H1 (cell line): Measurements from ENCODE around the gene CIAO2B. TPM values are rescaled to one million over a fixed set of nuclear protein-coding genes. Genes with fewer than 3 reads are reported as not detected.

Source experiments
- JUND ChIP-seq: IDR thresholded peaks from 2 replicates; pipeline ENCODE4 v1.6.1; 2011; ENCODE audit warnings: mild to moderate bottlenecking, improper control_type of control experiment, low read length
- MAFK ChIP-seq: IDR thresholded peaks from 2 replicates; pipeline ENCODE4 v1.6.1; 2012; ENCODE audit warnings: low read depth, mild to moderate bottlenecking, improper control_type of control experiment, low read length
- POU5F1 ChIP-seq: IDR thresholded peaks from 2 replicates; pipeline ENCODE4 v1.6.1; 2011; ENCODE audit warnings: low read depth, mild to moderate bottlenecking, low read length, moderate library complexity
- RBBP5 ChIP-seq: IDR thresholded peaks from 2 replicates; pipeline ENCODE4 v1.7.1; 2012; ENCODE audit warnings: low read depth, mild to moderate bottlenecking, inconsistent platforms, low read length, moderate library complexity, borderline replicate concordance
- SAP30 ChIP-seq: fragments of 300-600 bp; sonication (generic); IDR thresholded peaks from 2 replicates; pipeline ENCODE4 v1.7.1; 2012; ENCODE audit warnings: low read length, moderate library complexity, mild to moderate bottlenecking, inconsistent platforms; ENCODE audit not compliant: insufficient read depth, insufficient replicate concordance
- ZNF274 ChIP-seq: IDR thresholded peaks from 2 replicates; pipeline ENCODE4 v1.7.0; 2012; ENCODE audit warnings: low read length, borderline replicate concordance; ENCODE audit errors: extremely low read depth
- polyA plus RNA-seq, 7 experiments: library from polyadenylated mRNA; depleted of rRNA in 3 of 7; stranded (reverse) in 5 of 7; unstranded in 2 of 7; fragments of >200 nt in 5 of 7; fragments of 200-250 nt in 2 of 7; gene quantifications; 1 replicate in 5 of 7; 2 replicates in 1 of 7; 4 replicates in 1 of 7; pipeline versions ENCODE4 v1.2.1 to v1.2.3, GENCODE V29; 2011 to 2013; ENCODE audit warnings: missing spikeins in 2 of 7, mixed read lengths in 2 of 7
- total RNA-seq: library from RNA; stranded (reverse); fragmentation: NEBNext Ultra II Directional; extraction: Animal tissue kit (Norgen Biotek cat#: 25700); gene quantifications from 2 replicates; pipeline ENCODE4 v1.2.1, GENCODE V29; 2021
- TF ChIP-seq, protein P1 (sequence below): fragments of 300-600 bp; sonication (generic); IDR thresholded peaks from 2 replicates; pipeline ENCODE4 v1.7.1; 2012; ENCODE audit warnings: low read length, moderate library complexity, mild to moderate bottlenecking, inconsistent platforms; ENCODE audit not compliant: insufficient replicate concordance
- TF ChIP-seq, protein P2 (sequence below): IDR thresholded peaks from 2 replicates; pipeline ENCODE4 v1.6.1; 2011; ENCODE audit warnings: low read length, improper control_type of control experiment

Gene CIAO2B
- total and polyA plus RNA-seq, 2 of the 8 experiments (the other 6 are each of a cell fraction or from before 2014, with no cell fraction given) = 65.6 to 248 TPM

DNA sequence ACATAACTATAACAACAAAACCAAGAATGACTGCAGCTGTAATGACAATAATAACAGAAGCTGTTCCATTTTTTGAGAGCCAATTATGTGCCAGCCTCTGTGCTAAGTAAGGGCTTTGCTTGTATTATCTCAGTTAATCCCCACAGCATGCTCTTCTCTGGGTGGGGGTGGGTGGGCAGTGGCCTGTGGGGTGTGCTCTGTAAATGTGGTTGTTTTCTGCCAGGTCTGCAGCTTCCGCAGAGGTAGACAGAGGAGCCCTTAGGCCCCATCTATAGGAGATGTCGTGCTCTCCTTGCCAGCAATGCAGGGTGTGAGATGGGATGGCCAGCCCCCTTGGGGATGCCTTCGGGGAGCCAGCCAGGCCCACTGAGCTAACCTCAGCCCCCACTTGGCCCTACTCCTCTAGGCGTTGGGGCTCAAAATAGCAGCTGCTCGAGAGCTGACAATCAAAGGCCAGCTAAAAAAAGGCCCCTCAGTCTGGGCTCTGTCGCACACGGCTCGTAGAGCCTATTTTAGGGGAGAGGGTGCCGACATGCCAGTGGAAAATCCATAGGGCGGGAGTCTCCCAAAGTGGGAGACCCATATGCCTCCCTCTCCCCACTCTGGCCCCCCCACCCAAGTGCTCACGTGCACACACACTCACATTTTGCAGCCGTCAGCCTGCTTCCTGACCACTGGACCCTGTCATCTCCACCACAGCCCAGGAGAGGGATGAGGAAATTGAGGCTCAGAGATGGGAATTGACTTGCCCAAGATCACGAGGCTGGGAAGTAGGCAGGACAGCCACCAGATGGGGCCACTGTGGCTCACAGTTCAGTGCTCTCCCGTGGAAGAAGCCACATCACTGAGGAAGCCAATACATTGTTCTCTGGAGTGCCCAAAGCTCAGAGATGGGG is 31.3 kb downstream of the CIAO2B start (continued):
- TF ChIP-seq, protein P1, sequence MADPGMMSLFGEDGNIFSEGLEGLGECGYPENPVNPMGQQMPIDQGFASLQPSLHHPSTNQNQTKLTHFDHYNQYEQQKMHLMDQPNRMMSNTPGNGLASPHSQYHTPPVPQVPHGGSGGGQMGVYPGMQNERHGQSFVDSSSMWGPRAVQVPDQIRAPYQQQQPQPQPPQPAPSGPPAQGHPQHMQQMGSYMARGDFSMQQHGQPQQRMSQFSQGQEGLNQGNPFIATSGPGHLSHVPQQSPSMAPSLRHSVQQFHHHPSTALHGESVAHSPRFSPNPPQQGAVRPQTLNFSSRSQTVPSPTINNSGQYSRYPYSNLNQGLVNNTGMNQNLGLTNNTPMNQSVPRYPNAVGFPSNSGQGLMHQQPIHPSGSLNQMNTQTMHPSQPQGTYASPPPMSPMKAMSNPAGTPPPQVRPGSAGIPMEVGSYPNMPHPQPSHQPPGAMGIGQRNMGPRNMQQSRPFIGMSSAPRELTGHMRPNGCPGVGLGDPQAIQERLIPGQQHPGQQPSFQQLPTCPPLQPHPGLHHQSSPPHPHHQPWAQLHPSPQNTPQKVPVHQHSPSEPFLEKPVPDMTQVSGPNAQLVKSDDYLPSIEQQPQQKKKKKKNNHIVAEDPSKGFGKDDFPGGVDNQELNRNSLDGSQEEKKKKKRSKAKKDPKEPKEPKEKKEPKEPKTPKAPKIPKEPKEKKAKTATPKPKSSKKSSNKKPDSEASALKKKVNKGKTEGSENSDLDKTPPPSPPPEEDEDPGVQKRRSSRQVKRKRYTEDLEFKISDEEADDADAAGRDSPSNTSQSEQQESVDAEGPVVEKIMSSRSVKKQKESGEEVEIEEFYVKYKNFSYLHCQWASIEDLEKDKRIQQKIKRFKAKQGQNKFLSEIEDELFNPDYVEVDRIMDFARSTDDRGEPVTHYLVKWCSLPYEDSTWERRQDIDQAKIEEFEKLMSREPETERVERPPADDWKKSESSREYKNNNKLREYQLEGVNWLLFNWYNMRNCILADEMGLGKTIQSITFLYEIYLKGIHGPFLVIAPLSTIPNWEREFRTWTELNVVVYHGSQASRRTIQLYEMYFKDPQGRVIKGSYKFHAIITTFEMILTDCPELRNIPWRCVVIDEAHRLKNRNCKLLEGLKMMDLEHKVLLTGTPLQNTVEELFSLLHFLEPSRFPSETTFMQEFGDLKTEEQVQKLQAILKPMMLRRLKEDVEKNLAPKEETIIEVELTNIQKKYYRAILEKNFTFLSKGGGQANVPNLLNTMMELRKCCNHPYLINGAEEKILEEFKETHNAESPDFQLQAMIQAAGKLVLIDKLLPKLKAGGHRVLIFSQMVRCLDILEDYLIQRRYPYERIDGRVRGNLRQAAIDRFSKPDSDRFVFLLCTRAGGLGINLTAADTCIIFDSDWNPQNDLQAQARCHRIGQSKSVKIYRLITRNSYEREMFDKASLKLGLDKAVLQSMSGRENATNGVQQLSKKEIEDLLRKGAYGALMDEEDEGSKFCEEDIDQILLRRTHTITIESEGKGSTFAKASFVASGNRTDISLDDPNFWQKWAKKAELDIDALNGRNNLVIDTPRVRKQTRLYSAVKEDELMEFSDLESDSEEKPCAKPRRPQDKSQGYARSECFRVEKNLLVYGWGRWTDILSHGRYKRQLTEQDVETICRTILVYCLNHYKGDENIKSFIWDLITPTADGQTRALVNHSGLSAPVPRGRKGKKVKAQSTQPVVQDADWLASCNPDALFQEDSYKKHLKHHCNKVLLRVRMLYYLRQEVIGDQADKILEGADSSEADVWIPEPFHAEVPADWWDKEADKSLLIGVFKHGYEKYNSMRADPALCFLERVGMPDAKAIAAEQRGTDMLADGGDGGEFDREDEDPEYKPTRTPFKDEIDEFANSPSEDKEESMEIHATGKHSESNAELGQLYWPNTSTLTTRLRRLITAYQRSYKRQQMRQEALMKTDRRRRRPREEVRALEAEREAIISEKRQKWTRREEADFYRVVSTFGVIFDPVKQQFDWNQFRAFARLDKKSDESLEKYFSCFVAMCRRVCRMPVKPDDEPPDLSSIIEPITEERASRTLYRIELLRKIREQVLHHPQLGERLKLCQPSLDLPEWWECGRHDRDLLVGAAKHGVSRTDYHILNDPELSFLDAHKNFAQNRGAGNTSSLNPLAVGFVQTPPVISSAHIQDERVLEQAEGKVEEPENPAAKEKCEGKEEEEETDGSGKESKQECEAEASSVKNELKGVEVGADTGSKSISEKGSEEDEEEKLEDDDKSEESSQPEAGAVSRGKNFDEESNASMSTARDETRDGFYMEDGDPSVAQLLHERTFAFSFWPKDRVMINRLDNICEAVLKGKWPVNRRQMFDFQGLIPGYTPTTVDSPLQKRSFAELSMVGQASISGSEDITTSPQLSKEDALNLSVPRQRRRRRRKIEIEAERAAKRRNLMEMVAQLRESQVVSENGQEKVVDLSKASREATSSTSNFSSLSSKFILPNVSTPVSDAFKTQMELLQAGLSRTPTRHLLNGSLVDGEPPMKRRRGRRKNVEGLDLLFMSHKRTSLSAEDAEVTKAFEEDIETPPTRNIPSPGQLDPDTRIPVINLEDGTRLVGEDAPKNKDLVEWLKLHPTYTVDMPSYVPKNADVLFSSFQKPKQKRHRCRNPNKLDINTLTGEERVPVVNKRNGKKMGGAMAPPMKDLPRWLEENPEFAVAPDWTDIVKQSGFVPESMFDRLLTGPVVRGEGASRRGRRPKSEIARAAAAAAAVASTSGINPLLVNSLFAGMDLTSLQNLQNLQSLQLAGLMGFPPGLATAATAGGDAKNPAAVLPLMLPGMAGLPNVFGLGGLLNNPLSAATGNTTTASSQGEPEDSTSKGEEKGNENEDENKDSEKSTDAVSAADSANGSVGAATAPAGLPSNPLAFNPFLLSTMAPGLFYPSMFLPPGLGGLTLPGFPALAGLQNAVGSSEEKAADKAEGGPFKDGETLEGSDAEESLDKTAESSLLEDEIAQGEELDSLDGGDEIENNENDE = no peak
- no peak for TF ChIP-seq SAP30
- TF ChIP-seq ZNF274 = no peak
- no peak for TF ChIP-seq JUND
- TF ChIP-seq RBBP5 = no peak
- no peak for TF ChIP-seq MAFK
- TF ChIP-seq, protein P2, sequence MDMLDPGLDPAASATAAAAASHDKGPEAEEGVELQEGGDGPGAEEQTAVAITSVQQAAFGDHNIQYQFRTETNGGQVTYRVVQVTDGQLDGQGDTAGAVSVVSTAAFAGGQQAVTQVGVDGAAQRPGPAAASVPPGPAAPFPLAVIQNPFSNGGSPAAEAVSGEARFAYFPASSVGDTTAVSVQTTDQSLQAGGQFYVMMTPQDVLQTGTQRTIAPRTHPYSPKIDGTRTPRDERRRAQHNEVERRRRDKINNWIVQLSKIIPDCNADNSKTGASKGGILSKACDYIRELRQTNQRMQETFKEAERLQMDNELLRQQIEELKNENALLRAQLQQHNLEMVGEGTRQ = no peak
- TF ChIP-seq POU5F1 = no peak
